EH (cell line): ENCODE results near the gene PTMA.
A peak's percentile ranks its signal among the peaks of the same experiment; 100 is the strongest.
"Not testable (repeated sequence)": the region's sequence is repeated elsewhere in the genome, so short reads cannot be mapped to it uniquely, and the experiment has no call there.

Experiments
- DNase-seq: peaks from one replicate; pipeline ENCODE4 v3.0.0-alpha.2; 2015; ENCODE audit warnings: low read depth

PTMA gene

GRCh38 chr2:231716666-231717280, 8.4 kb downstream of the PTMA start:
- DNase-seq = peak; percentile 84

- peak; percentile 48 for DNase-seq
Observed at GRCh38 chr2:231717281-231718171, 9.2 kb downstream of the PTMA start.

DNA sequence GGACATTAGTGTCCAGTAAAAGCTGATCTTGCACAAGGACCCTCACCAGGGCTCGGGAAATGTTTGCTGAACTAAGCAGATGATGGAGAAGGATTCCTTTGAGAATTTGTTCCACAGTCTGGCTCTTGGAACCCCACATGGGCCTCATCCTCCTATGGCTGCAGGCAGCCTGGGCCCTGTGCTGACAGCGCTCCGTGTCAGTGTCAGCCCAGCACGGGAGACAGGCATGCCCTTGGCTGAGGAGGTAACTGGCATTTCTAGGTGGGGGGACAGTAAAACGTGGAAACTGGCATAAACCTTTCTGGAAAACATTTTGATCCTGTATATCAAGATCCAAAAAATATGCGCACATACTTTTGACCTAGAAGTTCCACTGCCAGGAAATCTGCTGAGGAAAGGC, 10.5 kb downstream of the PTMA start:
- DNase-seq = no peak

- DNase-seq = no peak
Observed at GRCh38 chr2:231720292-231720986, 12.1 kb downstream of the PTMA start.

GRCh38 chr2:231720987-231721966, 13.0 kb downstream of the PTMA start:
- DNase-seq = no peak

DNA sequence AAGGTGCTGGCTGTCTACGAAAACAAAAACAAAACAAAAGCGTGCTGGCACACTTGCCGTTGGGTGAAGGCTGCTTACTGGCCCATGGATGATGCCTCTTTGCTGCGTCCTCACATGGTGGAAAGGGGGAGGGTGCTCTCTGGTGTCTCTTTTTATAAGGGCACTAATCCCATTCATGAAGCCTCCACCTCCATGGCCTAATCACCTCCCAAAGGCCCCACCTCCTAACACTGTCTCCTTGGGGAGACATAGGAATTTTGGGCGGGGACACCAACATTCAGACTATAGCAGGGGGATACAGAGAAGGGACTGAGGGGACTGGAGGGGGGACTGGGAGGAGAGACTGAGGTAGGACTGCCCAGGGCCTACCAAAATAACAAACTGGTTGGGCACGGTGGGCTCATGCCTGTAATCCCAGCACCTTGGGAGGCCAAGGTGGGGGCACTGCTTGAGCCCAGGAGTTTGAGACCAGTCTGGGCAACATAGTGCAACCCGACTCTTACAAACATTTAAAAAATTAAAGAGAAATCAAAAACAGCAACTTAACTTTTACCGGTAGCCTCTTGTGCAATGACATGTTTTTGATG, 14.5 kb downstream of the PTMA start:
- DNase-seq = no peak

DNA sequence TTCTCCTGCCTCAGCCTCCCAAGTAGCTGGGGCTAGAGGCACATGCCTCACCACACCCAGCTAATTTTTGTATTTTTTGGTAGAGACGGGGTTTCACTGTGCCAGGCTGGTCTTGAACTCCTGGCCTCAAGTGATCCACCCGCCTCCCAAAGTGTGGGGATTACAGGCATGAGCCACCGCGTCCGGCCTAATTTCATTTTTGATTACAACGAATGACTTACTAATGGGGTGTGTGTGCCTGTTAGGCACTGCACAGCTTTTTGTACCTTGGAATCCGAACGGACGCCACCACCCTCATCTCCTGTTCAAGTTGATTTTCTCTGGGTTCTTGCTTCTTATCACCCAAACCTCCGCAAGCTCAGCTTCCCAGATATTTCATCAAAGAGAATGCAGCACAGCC, 17.2 kb downstream of the PTMA start:
- no peak for DNase-seq

DNA sequence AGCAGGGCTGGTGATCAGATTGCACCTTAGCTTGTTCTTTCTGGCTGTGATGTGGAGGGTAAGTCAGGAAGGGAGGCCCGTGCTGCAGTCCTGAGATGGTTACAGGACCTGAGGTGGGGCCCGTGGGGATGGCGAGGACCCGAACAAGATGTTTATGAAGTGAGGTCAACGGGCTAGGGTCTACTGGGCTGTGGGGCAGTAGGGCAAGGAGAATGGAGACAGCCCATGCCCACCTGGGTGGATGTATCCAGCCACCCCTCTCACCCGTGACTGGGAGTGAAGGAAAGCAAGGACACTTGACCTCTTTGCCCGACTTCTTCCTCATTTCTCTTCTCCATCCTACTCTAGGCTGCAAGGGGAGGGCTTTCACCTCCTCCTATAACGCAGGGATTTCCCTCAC, 18.0 kb downstream of the PTMA start:
- DNase-seq = no peak

- no peak for DNase-seq
Observed at GRCh38 chr2:231727621-231728020, 19.3 kb downstream of the PTMA start.

DNA sequence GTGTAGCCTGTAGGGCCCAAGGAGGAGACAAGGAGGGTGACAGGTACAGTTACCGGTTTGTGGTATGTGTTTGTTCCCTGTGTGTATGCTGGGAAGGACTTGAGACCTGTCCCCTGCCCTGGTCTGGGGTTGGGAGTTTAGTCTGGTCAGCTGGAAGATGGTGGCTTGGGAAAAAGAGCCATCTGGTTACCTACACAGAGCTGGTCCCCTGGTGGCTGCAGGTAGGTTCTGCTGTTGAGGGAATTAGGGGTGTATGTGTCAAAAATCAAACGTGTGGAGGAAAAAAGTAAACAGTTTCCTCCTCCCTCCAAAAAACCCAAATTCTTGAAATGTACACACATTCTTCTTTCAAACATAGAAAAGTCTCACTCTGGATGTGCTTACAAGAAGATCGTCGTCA, 24.3 kb downstream of the PTMA start:
- DNase-seq = no peak

DNA sequence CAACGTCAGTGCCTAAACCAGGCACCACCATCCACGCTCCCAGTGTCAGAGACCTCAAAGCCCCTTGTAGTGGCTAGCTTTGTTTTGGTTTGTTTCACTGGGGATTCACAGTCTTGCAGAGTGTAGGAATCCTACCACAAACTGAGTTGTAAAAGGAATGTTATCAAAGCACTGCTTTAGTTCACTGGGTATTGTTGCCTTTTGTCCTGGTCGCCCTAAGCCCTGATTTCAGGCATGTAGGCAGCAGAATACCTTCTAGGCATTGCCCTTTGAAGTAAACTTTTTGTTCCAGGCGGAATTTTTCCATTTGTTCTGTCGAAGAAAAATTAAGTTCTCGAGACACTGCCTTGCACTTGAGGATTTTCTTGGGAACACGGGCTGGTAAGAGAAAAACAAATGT, 29.4 kb downstream of the PTMA start:
- no peak for DNase-seq

DNA sequence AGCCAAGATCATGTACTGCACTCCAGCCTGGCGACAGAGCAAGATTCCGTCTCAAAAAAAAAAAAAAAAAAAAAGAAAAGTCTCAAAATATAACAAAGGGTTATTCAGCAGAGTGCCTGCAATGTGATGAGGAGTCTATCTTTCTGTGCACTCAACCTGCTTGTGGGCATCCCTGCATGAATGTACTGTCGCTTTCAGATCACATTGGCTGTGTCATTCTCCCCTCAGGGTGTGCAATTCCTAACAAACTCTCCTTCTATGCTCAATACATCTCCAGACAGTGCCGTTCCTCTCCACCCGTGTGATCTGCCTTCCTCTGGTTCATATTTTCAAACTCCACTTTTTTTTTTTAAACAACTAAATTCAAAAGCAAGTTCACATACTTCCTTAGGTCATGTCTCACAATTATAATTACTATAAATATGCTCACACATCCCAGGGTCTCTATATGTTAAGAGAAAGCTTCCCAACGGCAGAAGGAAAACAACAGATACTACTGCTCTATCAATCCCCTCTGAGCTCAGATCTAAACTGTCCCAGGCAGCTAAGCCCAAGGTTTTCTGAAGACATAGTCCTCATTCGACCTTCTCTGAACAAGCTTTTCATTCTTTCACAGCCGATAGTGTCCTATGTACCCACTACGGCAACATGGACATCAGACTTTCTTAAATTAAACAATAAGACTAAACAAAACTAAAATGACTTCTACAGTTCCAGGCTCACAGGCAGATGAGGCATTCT, 35.2 kb downstream of the PTMA start:
- no peak for DNase-seq

DNA sequence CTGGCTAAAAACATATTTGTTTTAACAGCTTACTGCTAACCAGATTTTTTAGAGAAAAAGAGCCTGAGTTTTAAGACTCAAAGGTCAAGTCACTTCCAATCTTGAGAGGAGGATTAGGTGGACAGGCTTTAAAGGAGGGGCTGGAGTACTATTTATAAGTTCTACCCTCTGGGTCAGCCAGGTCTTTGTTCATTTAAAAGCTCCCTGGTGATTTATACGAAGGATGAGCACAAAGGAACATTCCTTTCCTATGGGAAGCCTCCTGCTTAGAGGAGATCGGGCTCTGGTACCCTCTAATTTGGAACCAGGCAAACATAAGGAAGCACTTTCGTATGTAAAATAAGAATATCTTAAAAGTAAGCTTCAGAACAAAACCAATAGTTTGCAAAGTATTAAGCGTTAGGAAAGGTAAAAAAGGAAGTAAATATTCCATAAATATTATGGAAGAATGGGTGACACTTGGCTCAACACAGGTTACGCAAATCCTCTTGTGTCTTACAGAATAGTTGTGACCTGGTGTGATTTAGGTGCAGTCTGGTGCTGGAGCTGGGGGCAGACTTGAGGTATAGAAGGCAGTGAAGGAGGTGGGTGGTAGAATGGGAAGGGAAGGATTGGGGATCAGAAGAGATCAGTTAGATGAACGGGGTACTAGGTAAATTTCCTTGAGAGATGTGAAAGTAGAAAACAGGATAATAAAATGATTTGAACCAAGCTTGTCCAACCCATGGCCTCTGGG, 37.1 kb downstream of the PTMA start:
- DNase-seq = no peak

- not testable (repeated sequence) for DNase-seq
Observed at GRCh38 chr2:231748153-231748896, 40.0 kb downstream of the PTMA start.

GRCh38 chr2:231749016-231749415, 40.7 kb downstream of the PTMA start:
- DNase-seq = not testable (repeated sequence)

GRCh38 chr2:231751042-231751815, 42.9 kb downstream of the PTMA start:
- no peak for DNase-seq

- DNase-seq = no peak
Observed at GRCh38 chr2:231752061-231752460, 43.7 kb downstream of the PTMA start.

DNA sequence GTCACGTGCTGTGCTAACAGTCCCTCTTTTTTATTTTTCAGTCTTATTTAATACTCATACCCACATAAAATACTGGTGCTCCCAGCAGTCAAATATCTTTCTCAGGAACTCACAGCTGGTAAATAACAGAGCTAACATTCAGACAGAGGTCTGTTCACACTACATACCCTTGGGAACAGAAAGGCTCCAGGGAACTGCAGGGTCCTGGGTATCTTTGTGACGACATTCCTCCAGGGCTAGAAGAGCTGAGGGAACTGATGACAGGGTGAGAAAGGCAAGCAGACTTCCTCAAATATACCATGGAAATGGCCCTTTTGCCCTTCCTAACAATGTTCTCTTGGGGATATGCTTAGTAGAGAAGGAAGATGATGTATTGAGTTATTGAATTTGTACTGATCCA, 53.4 kb downstream of the PTMA start:
- no peak for DNase-seq
